SKM-1 (cell line): ENCODE data around the gene PCP2.

ENCODE experiments used
- DNase-seq: peaks from one replicate; lab custom pipeline; 2025; ENCODE audit not compliant: unreplicated experiment; lab: John Stamatoyannopoulos, UW

Gene PCP2

DNA sequence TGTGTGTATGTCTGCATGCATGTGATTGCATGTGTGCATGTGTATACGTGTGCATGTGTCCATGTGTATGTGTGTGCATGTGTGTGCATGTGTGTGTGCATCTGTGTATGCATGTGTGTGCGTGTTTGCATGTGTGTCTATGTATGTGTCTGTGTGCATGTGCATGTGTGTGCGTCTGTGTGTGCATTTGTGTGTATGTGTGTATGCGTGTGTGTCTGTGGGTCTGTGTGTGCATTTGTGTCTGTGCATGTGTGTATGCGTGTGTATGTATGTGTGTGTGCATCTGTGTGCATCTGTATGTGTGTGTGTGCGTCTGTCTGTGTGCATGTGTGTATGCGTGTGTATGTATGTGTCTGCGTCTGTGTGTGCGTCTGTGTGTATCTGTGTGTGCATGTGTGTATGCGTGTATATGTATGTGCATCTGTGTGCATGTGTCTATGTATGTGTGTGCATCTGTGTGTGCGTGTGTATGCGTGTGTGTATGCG is 6.4 kb upstream of the PCP2 start:
- DNase-seq = no peak

DNA sequence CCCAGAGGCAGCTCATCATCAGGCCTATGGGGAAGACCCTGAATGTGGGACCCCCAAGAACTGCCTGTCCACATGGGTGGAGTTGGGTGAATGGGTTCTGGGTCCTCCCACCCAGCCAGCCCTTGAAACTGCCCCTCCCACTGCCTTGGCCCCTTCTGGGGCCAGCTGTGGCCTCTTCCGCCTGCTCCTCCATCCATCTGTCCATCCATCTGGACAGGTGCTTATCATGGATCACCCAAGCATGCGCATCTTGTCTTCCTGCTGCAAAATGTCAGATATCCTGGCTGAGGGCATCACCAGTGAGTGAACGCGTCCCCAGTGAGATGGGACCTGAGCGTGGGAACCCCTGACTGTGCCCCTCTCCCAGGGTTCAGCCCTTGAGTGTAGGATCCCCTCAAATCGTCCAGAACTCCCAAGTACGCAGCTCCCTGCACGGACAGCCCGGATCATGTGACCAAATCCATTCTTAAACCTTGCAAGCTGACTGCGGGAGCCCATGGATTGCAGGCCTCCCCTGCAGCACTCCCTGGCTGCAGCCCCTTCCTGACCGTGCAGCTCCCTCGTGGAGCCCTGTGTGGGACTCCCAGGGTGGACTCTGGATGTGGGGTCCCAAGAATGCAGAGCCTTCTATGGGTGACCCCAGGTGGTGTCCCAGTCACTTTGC is 5.4 kb upstream of the PCP2 start:
- no peak for DNase-seq

DNA sequence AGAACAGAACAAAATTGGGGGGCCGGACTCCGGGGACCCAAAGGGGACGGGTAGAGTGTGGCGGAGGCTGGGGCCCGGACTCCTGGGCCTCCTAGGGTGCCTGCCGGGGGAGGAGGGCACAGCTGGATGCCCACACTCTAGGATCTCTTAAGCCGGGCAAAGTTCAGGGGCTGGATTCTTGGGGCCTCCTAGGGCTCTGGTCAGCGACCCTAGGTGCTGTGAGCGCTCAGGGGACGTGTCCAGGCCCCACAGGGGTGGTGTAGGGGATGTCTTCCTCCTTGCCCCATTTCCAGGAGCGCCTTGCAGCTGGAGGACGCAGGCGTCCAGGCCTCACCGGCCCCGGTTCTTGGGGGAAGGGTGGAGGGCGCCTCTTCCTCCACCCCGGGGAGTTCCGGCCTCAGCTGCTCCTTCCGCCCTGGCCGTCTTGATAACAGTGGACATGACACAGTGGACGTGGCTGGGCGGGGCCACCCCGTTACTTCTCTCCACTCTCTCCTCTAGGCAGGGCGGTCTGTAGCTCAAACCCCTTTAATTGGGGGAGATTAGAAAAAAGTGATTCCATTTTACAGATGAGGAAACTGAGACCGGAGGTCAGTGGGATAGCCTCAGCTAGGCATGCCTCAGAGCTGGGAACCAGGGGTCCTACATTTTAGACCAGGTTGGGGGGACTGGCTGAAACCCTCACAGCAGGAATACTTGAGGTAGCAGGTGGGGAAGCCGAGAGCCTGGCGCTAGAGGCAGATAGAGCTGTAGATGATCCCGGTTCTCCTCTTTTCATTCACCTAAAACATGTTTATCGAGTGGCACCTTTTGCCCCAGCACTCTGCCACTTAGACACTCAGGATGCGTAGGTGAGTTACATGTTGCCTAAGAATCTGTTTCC is 4.1 kb upstream of the PCP2 start:
- no peak for DNase-seq

DNA sequence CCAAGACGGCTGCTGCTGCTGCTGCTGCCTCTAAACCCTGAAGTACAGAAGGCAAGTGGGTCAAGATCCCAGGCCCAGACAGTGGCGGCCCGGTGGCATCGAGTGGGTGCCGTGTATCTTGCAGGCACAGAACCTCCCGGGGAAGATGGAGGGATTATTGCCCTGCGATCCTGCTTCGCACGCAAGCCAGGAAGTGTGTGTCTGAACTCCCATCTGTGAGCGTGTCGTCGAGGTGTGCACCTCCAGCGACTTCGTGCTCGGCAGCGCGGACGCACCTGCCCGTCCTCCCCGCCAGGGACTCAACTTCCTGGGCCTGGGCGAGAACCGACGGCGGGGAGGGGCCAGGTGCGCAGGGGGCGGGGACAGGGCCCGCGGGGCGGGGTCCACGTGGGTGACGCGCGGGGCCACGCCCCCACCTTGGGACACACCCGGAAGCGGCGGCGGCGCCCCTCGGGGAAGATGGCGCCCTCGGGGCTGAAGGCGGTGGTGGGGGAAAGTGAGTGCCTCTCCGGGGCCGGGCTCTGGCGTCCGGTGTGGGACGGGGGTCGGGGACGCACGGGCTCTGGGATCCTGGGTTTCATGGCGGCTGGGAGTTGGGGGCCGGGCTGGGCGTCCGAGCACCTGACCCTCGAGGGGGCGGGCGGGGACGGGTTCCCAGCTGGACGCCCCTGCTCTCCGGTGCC is 3.3 kb upstream of the PCP2 start, which contains the start of gene STXBP2:
STXBP2 (plus strand) TSS at position 420 of the 683 bp plus-strand sequence; CDS start at position 460, 40 bp downstream.
- peak; percentile 39 for DNase-seq

DNA sequence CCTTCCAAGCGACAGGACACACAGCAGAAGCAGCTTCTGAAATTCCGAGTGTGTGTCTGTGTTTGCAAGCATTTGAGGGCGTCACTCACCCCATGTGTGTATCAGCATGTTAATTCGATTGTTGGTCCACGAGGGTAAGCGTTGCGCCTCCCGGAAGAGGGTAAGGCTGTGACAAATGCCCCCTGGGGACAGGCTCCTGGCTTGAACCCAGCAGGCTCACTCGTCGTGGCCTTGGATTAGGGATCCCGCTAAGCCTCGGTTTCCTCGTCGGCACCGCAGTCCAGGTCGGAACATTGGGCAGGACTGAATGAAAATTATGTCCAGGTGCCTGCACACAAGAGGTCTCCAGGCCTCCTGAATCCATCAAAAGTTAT is 2.8 kb upstream of the PCP2 start:
- DNase-seq = no peak

DNA sequence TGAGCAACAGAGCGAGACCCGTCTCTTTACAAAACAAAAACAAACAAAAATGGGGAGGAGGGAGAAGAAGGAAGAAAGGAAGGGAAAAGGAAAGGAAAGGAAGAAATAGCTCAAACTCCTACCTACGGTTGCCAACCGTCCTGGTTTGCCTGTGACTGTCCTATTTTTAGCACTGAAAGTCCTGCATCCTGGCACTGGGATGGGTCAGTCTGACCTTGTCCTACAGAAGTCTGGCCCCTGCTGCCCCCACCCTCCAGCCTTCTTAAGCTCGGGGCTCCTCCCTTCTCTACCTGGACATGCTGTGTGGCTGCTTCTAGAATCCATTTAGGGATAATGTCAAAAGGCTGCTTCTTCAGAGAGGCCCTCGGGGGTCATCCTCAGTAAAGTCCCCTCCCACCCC is 2.2 kb upstream of the PCP2 start:
- DNase-seq = no peak

DNA sequence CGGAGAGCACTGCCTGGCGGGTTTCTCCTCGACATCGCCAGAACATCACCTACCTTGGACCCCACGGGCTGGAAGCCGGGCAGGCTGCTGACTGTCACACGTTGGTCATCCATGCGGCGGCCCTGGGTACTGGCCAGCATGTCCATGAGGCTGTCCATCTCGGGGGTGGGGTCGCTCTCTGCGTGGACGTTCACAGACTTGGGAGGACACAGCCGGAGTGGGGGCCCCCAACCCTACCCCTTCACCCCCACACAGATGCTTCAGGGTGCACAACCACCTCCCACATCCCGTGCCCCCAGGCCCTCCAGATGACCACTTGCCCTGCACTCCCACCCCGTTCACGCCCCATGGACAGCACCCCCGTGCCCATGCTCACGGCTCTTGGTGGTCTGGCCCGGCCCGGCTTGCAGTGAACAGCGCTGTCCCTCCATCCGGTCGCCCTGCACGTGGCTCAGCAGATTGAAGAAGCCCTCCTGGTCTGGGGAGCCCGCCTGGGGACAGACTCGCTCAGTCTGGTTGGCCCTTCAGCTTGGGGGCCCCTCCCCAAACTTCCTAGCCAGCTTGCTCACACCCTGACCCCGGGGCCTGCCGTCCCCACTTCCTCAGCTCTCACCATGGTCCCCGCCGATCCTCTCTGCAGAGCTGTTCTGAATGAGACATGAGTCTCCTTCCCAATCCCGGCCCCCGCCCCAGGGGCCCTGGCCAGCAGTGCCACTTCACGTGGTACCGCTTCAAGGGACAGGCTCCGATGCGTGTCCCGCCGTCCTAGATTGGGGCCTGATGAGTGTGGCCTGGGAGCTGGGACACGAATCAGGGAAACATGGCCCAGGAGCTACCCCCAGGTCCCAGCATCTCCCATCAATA is 947 bp downstream of the PCP2 start:
- DNase-seq = no peak

DNA sequence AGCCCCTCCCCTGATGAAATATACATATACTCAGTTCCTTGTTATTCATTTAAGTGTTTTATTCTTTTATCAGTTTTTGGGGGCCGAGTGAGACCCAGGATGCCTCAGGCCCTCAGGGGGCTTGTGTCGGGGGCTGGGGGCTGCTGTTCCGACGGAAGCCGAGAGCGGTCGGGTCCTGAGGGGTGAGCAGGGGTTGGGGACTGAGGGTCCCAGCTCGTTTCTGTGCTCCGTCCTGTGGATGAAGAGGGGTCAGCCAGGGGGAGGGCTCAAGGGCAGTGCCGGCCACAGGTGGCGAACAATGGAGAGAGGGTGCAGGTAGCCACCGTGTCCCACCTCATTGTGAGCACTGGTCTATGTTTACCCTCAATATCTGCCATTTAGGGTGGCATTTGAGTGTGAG is 1.9 kb downstream of the PCP2 start:
- no peak for DNase-seq

DNA sequence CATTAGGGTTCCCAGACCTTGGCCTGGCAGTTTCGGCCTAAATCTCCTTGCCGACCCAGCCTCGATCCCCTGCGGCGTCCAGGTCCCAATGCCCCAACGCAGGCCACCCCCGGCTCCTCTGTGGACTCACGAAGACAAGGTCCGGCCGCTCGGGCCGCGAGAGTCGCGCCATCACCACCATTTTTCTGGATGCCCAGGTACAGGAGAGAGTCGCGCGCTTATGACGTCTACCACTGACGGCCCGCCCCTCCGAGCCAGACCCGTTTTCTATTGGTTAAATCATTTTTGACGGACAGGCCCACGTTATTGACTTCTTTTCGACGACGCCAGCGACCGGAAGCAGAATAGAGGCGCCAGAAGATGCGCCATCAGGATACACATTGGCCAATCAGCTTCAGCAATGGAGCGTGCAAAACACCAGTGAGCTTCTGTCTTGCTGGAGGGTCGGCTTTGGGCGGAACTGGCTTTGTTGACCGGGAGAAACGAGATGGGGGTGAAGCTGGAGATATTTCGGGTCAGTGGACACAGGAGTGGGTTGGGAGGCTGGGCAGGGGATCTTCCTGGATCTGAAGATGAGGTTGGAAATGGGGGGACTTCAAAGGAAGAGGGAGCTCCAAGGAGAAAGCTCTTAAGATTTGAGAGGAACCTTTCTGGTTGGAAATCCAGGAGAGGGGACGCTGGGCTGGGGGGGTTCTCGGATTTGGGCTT is 4.0 kb downstream of the PCP2 start, which contains the start of the genes PET100 and XAB2:
PET100 (plus strand) TSS at position 447 of the 708 bp plus-strand sequence; CDS start at position 488, 41 bp downstream.
XAB2 (minus strand) TSS at position 199 of the 708 bp plus-strand sequence; CDS start at position 181, 18 bp downstream.
- peak; percentile 93 for DNase-seq

DNA sequence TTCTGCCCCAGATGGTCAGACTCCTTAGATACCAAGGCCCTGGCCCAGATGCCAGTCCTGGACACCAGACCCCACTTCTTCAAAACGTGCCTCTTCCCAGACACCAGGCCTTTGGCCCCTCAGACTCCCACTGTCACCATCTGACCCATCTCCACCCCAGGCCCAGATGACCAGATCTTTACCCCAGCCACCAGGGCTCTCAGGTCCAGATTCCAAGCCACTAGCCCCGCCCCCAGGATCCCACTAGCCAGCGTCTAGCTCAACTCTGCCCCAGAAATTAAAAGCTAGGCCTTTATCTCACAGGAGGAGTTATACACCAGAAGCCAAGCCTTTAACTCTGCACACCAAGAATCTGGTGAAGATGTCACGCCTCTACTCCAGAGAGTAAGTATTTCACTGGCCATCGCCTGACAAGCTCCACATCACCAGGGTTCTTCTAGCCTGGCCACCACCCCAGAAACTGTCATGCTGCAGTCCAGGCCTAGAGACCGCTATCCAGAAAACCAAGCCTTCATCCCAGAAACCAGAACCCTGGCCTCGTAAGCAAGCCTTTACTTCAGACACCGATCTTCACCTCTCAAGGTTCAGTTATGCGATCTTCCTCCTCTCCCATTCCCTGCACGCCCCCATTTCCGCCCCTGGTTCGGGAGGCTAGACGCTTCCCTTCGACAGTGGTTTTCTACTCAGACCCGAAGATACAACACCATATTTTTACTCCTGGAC is 4.8 kb downstream of the PCP2 start:
- no peak for DNase-seq

DNA sequence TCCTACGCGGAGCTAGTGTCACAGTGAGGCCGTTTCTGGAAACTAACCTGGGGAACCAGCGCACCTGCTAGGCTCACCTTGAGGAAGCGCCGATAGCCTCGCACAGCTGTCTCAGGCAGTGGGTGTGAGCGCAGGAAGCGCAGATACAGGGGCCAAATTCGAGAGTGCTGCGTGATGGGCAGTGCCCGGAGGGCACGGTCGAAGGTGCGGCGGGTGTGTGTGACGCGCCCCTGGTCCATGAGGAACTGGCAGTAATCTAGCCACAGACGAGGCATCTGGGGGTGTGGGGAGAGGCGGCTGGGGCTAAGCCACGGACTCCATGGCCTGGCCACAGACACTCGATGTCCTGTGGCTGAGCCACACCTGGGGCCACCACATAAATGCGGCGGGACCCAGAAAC is 6.4 kb downstream of the PCP2 start:
- DNase-seq = no peak

DNA sequence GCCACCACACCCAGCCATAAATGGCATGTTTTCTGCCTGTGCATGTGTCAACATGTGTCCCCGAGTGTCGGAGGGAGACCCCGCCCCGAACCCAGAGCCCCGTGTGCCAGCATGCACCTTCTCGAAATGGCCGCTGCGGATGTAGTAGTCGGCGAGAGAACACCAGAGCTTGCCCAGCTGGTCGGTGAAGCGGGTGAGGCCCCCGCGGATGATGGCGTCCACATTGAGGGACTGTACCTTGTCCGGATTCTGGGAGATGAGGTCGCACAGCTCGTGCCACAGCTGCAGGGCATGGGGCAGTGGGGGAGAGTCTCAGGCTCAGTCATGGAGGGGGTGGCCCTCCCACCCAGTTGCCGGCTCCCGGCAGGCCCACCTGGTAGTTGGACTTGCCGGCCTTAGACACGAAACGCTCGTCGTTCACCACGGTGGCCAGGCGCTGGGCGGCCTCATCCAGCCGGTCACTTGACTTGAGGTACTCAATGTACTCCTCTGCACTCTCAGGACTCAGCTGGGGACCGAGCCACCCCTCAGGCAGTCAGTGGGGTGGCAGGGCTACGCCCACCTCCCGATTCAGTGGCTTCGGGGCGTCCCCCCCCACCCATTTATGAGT is 7.7 kb downstream of the PCP2 start:
- DNase-seq = no peak

DNA sequence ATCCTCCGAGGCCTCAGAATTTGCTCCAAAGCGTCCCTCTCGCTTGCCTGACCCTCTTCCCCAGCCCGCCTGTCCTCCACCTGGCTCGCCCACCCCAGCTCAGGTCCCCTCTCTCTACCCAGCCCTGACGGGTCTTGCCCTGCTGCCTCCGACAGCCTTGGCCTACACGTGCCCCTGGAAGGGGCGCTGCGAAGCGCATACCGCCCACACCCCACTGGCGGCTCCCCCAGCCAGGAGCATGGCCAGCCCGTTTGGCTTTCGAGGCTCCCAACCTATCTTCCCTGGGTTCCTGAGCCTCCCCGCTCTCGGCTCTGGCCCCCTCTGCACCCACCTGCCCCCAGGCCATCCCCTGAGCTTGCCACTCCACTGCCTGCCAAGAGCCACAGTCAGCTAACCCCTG is 8.7 kb downstream of the PCP2 start:
- DNase-seq = no peak

DNA sequence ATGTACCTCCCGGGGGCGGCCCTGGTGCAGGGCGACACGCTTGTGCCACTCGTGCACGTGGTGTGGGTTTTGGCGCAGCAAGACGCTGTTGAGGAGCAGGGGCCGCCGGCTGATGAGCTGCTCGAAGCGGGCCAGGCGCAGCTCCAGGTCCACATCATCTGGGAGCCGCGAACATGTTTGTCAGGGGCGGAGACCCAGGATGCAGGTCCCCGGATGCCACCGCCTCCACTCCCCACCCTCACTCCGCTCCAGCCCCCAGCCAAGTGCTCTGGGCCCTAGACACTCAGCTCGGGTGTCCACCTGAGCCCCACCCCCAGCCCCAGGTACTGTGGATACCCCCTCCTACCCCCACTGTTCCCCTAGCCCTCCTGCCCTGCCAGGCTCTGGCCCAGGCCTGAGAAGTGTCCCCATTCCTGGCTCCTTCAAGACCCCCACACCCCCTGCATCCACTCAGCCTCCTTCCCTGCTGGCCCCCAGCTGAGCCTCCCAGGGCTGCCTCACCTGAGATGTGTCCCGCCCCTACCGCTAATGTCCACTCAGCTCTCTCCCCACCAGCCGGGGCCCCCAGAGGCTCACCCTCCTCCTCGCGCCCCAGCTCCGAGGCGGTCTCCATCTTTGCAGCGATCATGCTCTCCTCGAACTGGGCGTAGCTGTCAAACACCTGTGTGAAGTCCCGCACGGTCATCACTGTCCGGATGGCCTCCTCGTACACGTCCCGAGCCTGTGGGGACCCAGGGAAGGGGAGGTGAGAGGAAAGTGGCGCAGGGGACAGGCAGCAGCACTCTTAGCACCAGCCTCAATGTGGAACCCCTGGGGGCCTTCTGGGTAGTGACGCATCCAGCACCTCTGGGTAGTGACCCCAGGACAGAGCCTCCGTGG is 9.6 kb downstream of the PCP2 start:
- DNase-seq = no peak

DNA sequence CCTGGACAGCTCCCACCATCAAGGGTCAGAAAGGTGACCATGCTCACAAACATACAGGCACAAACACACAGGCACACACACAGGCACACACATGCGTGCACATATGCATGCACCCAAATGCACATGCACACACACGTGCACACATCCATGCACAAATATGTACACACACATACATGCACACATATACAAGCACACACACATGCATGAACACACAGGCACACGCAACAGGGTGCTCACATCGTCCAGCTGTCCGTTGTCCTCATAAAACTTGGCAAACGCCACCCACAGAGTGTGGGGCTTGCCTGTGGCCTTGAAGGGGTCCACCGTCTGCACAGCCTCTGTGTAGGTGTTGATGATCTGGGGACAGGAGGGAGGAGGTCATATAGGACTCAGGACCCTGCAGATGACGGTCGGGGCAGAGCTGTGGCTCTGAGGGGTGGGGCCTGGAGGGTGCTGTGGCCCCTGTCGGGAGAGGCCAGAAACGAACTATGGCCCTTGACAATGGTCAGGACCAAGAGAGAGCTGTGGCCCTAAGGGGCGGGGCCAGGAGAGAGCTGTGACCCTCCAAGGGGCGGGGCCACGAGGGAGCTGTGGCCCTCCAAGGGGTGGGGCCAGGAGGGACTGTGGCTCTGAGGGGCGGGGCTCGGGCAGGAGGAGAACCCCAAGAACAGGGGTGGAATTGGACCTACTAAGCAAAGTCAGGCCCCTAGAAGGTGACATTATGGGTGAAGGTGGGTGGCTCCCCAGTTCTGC is 10.4 kb downstream of the PCP2 start:
- no peak for DNase-seq

DNA sequence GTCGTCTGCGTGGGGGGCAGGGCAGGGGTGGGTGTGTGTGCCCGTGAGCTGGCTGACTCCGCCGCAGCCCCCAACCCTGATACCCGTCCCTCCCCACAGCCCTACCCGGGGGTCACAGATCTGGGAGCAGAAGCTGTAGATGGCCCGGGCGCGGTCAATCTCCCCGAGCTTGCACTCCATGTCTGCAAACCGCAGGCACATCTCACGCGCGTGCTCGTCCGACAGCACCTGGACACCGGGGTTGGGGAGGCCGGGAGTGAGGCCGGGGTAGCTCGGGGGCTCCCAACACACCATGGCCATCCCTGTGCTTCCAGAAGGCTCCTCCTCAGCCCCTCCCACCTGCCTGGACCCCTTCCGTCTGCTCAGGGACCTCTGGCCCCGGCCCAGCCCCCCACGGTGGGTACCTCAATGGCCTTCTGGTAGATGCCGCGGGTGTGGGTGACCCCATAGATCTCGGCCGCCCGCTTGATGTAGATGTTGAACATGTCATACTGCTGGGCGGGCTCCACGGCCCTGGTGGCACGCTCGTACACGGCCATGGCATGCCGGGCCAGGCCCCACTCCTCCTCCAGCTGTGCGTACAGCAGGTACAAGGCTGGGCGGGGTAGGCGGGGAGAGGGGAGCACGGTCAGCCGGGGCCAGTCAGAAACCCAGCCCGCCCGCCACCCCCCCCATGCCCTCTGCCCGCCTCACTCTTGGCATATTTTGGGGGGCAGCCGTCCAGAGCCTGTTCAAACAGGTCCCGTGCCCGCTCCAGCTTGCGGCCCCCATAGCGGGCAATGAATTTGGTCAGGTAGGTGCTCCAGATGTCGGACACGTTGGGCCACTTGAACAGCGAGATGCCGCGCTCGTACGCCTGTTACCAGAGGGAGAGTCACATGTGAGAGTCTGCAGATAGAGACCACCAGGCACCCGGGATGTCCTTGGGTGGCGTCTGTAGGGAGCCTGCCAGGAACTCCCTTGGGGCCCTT is 12.8 kb downstream of the PCP2 start:
- no peak for DNase-seq
